Activated naive CD4-positive, alpha-beta T cell treated with anti-CD3 and anti-CD28 coated beads, Interleukin-2, amount 50 U/mL, for 72 hours (primary cell): ENCODE results near the gene AKAP12. TPM values are rescaled to one million over a fixed set of nuclear protein-coding genes. Genes with fewer than 3 reads are reported as not detected.

Experiments
- ATAC-seq, 2 donors: fragments of 150-1000 bp; cut with Tn5 transposase; 2 replicates each; pipeline ENCODE4 v1.10.0; 2021; ENCODE audit warnings: mild to moderate bottlenecking in 2 of 2, moderate library complexity in 2 of 2
- DNase-seq, 2 donors: peaks; one replicate each; pipeline ENCODE4 v3.0.0; 2021 to 2022; ENCODE audit warnings: low spot score in 2 of 2
- H3K27ac Mint-ChIP-seq, 2 donors: one replicate each; pipeline ENCODE4 v1.8.0; 2022; ENCODE audit warnings: mild to moderate bottlenecking in 2 of 2, mixed read lengths in 2 of 2
- H3K36me3 Mint-ChIP-seq, 2 donors: one replicate each; pipeline ENCODE4 v1.8.0; 2022; ENCODE audit warnings: mixed read lengths in 2 of 2
- H3K9me3 Mint-ChIP-seq, 2 donors: one replicate each; pipeline ENCODE4 v1.8.0; 2022; ENCODE audit warnings: mixed read lengths in 2 of 2
- total RNA-seq, 2 donors: library from RNA; stranded (reverse); gene quantifications; one replicate each; pipeline ENCODE4 v1.2.3, GENCODE V29; 2022

Gene AKAP12
- total RNA-seq, 2 donors from 2014 or later: 0.36 to 1.4 TPM

DNA sequence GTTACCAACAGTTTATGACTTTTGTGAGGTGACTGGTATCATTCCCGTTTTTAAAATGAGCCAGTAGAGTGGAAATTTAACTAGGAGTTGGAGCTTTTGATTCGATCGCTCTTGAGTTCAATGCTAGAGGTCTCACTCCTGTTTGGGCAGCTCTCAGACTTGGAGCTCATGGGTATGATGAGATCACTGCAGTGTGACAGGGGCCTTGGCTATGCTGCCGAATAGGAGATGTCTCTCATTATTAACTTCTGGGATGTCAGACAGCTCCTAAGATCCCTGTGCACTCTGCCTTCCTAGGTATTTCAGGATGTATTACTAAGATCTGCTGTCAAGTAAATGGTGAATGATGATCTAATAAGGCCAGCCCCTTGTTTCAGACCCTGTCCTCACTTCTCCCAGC is 20.4 kb downstream of the AKAP12 start:
- Mint-ChIP-seq H3K36me3 (no peaks in the 10 kb centered on the region), H3K9me3 (no peaks in the 10 kb centered on the region), H3K27ac (no peak overlapping the region)
- DNase-seq: no peak
- no peak for ATAC-seq

DNA sequence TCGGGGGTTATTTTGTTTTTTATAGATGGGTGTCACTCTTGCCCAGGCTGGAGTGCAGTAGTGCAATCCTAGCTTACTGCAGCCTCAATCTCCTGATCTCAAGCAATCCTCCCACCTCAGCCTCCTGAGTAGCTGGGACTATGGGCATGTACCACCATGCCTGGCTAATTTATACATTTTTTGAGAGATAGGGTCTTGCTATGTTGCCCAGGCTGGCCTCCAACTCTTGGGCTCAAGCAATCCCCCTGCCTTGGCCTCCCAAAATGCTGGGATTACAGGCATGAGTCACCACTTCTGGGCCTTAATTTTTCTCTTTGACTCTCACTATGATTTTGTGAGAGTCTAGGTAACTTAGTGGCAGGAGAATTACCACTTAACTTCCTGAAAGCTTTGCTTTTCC is 23.3 kb downstream of the AKAP12 start:
- Mint-ChIP-seq H3K9me3 (no peaks in the 10 kb centered on the region), H3K36me3 (no peaks in the 10 kb centered on the region), H3K27ac (no peak overlapping the region)
- DNase-seq: no peak
- ATAC-seq: no peak

DNA sequence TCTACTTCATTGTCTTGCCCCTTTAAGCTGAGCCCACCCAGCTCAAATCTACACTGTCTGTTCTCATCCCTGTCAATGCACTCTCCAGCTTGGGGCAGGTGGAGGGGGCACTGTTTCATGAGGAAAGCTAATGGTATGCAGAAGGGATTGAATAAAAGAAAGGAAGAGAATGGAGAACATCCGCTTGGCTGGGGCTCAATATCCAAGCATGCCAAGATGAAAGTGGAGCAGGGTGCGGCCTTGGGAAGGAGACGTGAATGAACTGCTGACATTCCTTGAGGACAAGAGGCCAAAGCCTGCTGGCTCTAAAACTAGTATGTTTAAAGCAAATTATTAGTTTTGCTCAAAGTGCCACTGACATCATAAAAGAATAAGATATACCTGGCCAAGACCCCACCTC is 24.2 kb downstream of the AKAP12 start:
- Mint-ChIP-seq H3K36me3 (no peaks in the 10 kb centered on the region), H3K27ac (no peak overlapping the region), H3K9me3 (no peaks in the 10 kb centered on the region)
- no peak for ATAC-seq
- no peak for DNase-seq

DNA sequence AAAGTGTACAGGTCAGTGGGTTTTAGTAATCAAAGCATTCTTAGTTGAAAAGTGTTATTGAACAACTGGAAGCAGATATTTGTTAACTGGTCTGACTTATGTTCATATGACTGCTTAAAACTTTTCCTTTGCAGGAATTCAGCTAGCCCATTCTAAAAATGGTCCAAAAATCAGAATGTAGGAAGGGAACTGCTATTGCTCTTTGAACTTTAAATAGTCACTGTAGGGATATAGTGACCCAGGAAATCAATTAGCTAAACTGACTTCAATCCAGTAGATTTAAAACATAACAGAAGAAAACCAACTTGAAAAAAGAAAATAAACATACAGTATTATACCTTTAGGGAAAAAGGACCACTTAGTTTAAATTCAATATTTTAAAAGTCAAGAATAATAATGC is 25.5 kb downstream of the AKAP12 start:
- H3K27ac Mint-ChIP-seq: no peak overlapping the region
- H3K9me3 Mint-ChIP-seq: no peaks in the 10 kb centered on the region
- DNase-seq (no peak), ATAC-seq (no peak)
- no peaks in the 10 kb centered on the region for H3K36me3 Mint-ChIP-seq

DNA sequence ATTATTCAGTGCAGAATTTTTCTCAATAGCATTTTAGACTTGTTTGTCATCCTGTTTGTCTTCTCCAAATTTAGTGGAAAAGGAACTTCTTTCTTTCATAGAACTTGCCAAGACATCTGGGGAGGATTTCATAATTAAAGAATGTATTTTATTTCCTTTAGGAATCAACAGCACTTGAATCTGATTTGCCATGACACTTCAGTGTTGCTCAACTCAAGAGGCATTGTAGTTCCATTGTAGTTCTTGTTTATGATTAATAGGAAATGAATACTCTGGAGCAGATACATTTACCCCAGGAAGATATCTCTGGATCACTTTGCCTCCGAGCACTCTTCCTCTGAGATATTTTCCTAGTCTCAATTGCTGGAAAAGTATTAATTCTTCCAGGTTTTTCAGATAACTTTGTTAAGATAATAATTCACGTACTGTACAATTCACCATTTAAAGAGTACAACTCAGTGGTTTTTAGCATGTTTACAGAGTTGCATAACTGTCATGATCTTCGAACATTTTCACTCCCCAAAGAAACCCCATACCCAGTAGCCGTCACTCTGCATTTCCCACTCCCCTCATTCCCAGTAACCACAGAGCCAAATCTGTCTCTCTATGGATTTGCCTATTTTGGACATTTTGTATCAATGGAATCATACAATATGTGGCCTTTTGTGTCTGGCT is 29.7 kb downstream of the AKAP12 start:
- Mint-ChIP-seq H3K36me3 (no peaks in the 10 kb centered on the region), H3K27ac (no peak overlapping the region), H3K9me3 (no peaks in the 10 kb centered on the region)
- no peak for DNase-seq
- ATAC-seq: no peak

DNA sequence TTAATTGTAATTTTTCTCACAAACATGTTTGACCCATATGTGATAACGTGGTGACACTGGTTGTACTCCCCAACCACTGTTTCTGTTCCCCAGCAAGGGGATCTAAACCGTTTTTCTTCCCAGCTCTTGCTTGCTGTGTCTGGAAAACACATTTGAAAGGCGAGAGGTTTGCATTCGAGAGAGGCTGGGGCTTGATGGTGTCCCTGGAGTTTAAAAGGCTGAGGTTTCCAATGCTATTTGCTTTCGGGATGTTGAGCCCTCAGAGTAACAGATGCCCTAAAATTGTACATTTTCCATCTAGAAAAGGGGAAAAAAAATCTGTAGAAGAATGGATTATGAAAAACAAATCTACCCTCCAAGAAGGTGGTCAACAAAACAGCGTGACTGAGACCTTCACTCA is 35.4 kb downstream of the AKAP12 start:
- DNase-seq (no peak), ATAC-seq (no peak)
- H3K9me3 Mint-ChIP-seq: no peaks in the 10 kb centered on the region
- H3K36me3 Mint-ChIP-seq: no peaks in the 10 kb centered on the region
- no peak overlapping the region for H3K27ac Mint-ChIP-seq

DNA sequence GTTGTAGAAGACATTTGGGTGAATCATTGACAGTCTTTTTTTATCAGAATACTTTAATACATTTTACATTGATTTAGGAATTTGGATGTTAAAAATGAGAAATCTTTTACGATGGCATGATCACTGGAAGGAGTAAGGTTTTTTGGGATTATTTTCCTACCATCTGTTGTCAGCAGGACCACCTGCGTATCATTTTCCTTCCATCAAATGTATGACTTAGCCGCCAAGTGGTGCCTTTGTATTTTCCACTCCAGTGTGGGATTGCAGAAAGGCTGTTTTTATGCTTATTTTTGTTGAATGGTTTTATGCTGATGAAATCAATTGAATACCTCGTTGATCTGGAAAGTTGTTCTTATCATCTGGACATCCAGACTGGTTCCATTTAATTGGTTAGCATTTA is 35.8 kb downstream of the AKAP12 start:
- no peaks in the 10 kb centered on the region for H3K9me3 Mint-ChIP-seq
- no peak overlapping the region for H3K27ac Mint-ChIP-seq
- DNase-seq: no peak
- no peak for ATAC-seq
- no peaks in the 10 kb centered on the region for H3K36me3 Mint-ChIP-seq

DNA sequence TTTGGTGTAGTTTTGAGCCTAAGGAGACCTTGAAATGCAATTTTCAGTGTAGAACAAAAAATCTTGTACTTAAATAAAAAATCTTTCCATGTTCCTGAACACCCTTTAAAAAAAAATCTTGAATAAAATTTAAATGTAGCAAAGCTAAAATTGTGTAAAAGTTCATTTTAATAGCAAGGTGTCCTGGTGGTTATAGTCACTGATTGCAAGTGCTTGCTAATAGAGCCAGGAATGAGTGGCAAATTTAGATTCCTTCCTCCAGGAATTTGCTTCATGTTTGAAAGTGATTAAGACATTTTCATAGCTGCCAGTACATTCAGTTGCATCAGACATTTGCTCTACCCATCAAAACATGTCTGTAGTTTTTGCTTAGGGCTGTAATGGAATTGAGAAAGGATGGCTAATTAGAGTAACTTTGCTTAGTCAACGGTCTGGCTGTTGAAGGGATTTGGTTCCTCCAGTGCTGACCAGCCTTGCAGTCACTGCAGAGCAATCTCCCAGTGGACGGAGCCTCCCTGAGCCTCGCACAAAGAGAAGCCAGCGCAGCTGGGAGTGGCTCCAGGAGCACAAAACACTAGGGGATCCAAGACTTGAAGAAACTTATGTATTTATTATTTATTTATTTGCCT is 36.5 kb downstream of the AKAP12 start:
- ATAC-seq (no peak), DNase-seq (no peak)
- H3K9me3 Mint-ChIP-seq: no peaks in the 10 kb centered on the region
- H3K36me3 Mint-ChIP-seq: no peaks in the 10 kb centered on the region
- no peak overlapping the region for H3K27ac Mint-ChIP-seq

DNA sequence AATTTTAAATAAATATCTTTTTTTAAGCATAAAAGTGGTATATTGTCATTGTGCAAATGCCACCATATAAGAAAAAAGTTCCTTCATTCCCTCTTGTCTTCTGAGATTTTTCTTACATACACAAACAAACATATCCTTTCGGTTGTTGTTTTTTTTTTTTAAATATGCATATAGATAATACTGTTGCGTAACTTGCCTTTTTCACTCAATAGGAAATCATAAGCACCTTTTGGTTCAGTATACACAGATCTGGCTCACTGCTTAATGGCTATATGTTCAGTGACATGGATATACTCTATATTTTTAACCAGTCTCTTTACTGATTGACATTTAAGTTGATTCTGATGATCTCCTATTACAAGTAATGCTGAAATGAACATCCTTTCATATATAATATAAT is 40.1 kb downstream of the AKAP12 start:
- H3K36me3 Mint-ChIP-seq: no peaks in the 10 kb centered on the region
- DNase-seq: no peak

DNA sequence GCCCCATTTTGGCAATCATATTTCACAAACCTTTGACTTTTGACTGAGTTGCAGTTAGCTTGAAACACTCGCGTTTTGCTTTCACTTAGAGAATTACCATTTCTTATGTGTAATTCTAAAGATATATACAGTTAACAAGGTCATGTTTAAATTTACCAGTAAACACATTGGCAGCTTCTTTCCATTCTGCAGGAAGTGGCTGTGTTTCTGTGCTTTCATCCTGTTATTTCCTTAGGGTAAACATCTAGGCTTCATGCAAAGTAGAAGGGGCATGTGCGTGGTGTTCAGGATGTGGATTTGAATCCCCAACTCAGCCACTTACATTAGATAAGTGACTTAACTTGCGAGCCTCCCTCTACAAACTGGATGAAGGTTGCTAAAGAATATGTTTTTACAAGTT is 41.1 kb downstream of the AKAP12 start:
- H3K9me3 Mint-ChIP-seq: no peaks in the 10 kb centered on the region
- H3K36me3 Mint-ChIP-seq: no peaks in the 10 kb centered on the region
- ATAC-seq: no peak
- DNase-seq: no peak
- H3K27ac Mint-ChIP-seq: no peak overlapping the region

More for the DNA sequence above, 40.1 kb downstream of the AKAP12 start:
- Mint-ChIP-seq H3K9me3 (no peaks in the 10 kb centered on the region), H3K27ac (no peak overlapping the region)
- no peak for ATAC-seq

DNA sequence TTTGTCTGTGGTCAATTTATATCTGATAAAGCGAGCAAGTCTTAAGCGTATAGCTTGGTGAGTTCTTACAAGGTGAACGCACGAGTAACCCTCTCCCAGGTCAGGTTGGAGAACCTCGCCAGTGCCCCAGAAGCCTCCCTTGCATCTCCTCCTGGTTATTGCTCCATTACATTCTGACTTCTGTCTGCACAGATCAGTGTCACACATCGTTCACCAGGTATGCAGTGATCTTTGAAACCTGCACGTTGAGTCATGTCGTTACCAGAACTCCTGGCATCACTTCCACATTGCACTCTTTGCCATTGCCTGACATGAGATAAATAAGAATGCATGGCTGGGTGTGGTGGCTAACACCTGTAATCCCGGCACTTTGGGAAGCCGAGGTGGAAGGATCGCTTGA is 44.2 kb downstream of the AKAP12 start:
- no peaks in the 10 kb centered on the region for H3K36me3 Mint-ChIP-seq
- H3K27ac Mint-ChIP-seq: no peak overlapping the region
- no peaks in the 10 kb centered on the region for H3K9me3 Mint-ChIP-seq
- no peak for DNase-seq
- ATAC-seq: no peak

DNA sequence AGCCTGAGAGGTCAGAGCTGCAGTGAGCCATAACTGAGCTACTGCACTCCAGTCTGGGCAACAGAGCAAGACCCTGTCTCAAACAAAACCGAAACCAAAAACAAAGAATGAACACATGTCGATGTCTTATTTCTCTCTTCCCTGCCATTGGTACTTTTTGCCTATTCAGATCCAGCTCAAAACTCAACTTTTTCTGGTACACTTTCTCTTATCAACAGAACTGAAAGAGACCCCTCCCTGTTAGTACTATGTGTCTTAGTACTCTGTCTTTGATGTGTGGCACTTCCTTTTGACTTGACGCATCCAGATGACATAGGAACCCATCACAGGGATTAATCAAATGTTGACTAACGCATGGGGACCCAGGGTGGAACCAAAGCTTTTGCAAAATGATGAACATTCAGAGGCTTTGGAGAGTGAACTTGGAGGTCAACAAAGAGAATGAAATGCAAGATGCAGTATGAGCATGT is 44.8 kb downstream of the AKAP12 start:
- DNase-seq: peak in 1 of 2 donors; percentile 19
- peak; percentile 82 to 91 for ATAC-seq
- Mint-ChIP-seq H3K36me3 (no peaks in the 10 kb centered on the region), H3K9me3 (no peaks in the 10 kb centered on the region), H3K27ac (peak overlapping the region in 1 of 2 donors; percentile 22)

DNA sequence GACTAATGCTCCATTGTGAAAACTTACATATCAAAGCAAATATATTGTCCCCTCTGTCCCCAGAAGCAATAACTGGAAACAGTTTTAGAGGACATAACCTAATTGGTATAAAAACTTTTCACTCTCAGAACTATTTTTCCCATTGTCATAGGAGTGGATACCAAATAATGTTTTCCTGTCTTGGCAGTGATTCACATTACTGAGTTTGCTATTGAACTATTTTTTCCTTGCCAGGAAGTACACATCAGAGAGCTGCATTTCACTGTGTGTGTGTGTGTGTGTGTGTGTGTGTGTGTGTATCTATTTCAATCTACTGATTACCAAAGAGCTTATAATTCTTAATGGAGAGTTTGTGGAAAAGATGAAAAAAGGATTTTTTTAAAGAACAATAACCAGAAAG is 45.4 kb downstream of the AKAP12 start:
- no peaks in the 10 kb centered on the region for H3K36me3 Mint-ChIP-seq
- ATAC-seq (peak in 1 of 2 donors; percentile 6), DNase-seq (no peak)
- peak overlapping the region in 1 of 2 donors; percentile 1 for H3K27ac Mint-ChIP-seq
- no peaks in the 10 kb centered on the region for H3K9me3 Mint-ChIP-seq

DNA sequence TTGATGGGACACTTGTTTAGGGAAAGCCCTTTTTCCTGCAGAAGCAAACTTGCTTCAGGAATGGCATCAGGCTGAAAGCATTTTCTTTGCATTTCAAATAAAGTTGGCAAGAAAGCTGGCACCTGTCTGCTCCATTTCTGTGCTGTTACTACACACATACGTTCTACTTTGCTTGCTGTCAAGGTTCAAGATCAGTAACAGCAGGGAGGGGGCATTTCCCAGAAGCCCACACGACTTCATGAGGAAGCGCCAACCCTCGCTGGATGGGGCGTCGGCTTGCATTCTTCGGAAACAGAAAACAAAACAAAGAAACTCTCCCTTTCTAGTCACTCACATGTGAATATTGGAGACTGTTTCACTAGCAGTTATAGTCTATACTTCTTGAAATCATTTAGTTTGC is 46.4 kb downstream of the AKAP12 start:
- H3K9me3 Mint-ChIP-seq: no peaks in the 10 kb centered on the region
- ATAC-seq: no peak
- no peaks in the 10 kb centered on the region for H3K36me3 Mint-ChIP-seq
- no peak overlapping the region for H3K27ac Mint-ChIP-seq
- DNase-seq: no peak

DNA sequence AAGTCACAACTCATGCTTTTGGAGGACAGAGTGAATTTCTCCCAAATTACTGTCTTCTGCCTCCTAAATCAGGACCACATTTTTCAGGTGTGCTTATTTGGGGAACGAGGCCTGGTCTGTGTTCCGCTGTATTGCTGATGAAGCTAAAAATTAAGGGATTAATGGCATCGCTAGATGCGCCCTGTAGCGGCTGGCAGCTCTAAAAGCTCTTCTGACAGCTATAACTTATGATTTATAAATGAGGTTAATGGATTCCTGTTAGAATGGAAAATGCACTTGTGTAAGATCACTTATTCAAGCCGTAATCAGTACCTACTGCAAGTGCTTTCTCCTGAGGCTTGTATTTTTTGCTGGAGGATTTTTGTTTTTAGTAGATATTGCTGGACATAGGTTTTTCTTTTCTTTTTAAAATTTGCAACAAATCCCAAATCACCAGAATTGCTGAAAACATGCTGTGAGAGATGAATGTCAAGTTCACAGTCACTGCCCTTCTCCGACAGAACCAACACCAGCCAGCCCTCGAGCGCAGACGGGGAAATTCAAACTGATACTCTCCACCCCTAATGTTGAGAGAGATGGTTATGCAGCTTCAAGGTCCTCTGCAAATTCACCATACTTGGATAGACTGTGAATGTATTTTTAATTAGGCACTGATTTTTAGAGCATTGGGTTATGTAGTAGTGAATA is 49.1 kb downstream of the AKAP12 start:
- no peaks in the 10 kb centered on the region for H3K36me3 Mint-ChIP-seq
- H3K9me3 Mint-ChIP-seq: no peaks in the 10 kb centered on the region
- H3K27ac Mint-ChIP-seq: no peak overlapping the region
- no peak for DNase-seq
- peak in 1 of 2 donors; percentile 46 for ATAC-seq

DNA sequence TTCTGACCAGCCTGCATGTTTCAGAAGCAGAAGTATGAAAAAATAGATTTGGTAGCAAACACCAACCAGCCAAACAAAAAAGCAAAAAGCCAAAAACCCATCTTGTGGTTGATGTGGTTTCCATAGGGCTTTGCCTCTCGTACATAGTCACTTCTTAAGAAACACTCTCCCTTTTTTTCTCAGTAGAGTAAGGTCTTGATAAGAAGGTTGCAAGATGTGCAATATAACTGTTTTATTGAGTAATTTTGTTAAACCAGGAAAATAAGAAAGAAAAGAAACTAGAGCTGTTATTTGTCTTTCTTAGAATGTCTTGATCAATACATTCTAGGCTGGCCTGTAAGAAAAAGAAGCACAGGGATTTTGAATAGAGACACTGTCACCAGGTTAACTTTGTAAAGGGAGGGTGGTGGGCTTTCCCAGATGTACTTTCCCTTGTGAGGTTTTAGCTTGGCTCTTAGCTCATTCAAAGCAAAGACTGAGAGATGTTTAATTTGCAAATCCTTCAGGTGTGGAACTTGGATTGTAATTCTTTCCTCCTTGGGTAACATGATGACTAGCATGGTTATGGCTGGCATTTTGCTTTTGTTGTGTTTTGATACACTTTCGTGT is 49.7 kb downstream of the AKAP12 start:
- ATAC-seq: peak; percentile 41 to 66
- DNase-seq: no peak
- Mint-ChIP-seq H3K9me3 (no peaks in the 10 kb centered on the region), H3K36me3 (no peaks in the 10 kb centered on the region), H3K27ac (no peak overlapping the region)
